Measurements from ENCODE around the gene RPL5.
"Not testable (repeated sequence)": the region's sequence is repeated elsewhere in the genome, so short reads cannot be mapped to it uniquely, and the experiment has no call there.

RPL5 gene

DNA sequence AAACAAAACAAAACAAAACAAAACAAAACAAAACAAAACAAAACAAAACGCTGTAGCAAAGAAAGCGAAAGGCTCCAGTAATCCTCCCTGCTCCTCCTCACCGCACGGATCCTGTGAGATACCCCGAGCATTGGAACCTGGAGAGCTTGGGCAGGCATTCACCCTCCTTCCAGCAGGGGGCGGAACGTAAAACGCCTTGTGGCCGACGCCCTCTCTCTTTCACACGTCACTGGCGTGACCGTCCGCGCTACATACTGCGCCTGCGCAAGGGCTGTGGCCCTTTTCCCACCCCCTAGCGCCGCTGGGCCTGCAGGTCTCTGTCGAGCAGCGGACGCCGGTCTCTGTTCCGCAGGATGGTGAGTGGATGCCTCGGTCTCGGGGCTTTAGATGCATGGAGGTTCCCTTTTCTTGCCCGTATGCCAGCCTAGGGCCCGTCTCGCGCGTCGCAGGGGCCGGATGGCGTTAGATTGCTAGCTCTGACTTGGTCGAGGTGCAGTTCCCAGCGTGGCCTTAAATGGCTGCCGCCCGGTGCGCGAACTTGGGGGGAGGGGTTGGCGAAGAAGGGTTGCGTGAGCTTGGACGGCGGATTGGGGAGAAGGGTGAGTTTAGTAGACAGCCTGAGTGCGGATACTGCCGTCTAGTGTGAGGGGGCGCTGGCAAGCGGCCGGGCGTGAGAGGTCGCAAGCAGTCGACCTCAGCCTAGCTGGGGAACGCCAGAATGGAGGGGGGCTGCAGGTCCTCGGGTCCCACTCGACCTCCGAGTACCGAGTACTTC, at the start of gene RPL5:
Gene RPL5, plus strand, starts transcription at position 279 of the 775 bp plus-strand sequence. Its CDS starts 75 bp downstream, at position 354.
- H3K27me3 ChIP-seq (ENCODE audit: low read depth) = no peaks in the 10 kb centered on the region
- H3K36me3 ChIP-seq (replicated peaks) = peaks cover 50% of the 10 kb centered on the region
- in situ Hi-C loops (cut with MboI; ENCODE audit: low sequenced_read_pairs) = no loop called here
- peak within 1 kb of the TSS; percentile 100 for H3K4me3 ChIP-seq
- no peaks in the 10 kb centered on the region for H3K9me3 ChIP-seq
- peak; percentile 92 to 98 for DNase-seq (ENCODE audit: low spot score in 2 of 2)
- H3K4me1 ChIP-seq = peaks cover 18% of the 10 kb centered on the region

DNA sequence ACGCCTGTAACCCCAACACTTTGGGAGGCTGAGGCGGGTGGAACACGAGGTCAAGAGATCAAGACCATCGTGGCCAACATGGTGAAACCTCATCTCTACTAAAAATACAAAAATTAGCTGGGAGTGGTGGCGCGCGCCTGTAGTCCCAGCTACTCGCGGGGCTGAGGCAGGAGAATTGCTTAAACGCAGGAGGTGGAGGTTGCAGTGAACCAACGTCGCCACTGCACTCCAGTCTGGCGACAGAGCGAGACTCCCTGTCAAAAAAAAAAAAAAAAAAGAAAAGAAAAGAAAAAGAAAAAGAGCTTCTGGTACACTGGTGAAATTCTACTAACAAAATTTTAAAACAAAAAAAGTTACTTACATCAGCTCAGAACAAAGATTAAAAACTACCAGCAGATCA, 48.3 kb upstream of the RPL5 start:
- peak overlapping the region; percentile 96 for H3K4me3 ChIP-seq
- H3K27me3 ChIP-seq (ENCODE audit: low read depth); H3K9me3 ChIP-seq; H3K36me3 ChIP-seq (replicated peaks); H3K4me1 ChIP-seq; in situ Hi-C loops (cut with MboI; ENCODE audit: low sequenced_read_pairs): not testable (repeated sequence)
- DNase-seq (ENCODE audit: low spot score in 2 of 2) = peak in 1 of 2 experiments; percentile 60

DNA sequence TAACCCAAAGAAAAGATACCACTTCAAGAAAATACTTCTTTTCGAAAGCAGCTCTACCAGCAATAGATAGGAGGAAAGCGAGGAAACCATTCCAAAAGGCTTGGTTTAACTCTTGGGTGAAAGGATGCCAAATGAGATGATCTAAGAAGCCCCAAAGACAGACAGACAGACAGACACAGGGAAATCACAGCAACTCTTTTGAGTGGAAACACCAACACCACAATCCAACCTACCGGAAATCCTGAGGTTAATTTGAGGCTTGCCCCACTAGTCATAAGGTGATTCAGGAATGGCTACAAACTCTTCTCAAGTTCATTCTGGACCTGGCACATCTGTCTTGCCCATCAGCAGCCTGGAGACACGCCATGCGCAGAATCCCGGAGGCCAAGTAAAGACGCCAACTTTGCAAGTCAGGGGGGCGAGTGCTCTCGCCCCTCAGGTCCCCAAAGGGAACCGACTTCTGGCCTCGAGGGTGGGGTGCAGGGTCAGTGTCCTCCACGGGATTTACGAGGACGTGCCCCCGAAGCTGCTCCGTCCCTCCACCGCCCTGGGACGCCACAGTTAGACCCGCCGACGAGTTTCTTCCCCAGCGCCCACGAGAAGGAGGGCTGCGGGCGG, 47.7 kb upstream of the RPL5 start:
- H3K4me3 ChIP-seq = peak overlapping the region; percentile 96
- no peaks in the 10 kb centered on the region for H3K9me3 ChIP-seq
- DNase-seq (ENCODE audit: low spot score in 2 of 2) = no peak
- no peaks in the 10 kb centered on the region for H3K27me3 ChIP-seq (ENCODE audit: low read depth)
- in situ Hi-C loops (cut with MboI; ENCODE audit: low sequenced_read_pairs) = no loop called here
- H3K36me3 ChIP-seq (replicated peaks) = no peaks in the 10 kb centered on the region
- H3K4me1 ChIP-seq = peaks cover 8% of the 10 kb centered on the region

DNA sequence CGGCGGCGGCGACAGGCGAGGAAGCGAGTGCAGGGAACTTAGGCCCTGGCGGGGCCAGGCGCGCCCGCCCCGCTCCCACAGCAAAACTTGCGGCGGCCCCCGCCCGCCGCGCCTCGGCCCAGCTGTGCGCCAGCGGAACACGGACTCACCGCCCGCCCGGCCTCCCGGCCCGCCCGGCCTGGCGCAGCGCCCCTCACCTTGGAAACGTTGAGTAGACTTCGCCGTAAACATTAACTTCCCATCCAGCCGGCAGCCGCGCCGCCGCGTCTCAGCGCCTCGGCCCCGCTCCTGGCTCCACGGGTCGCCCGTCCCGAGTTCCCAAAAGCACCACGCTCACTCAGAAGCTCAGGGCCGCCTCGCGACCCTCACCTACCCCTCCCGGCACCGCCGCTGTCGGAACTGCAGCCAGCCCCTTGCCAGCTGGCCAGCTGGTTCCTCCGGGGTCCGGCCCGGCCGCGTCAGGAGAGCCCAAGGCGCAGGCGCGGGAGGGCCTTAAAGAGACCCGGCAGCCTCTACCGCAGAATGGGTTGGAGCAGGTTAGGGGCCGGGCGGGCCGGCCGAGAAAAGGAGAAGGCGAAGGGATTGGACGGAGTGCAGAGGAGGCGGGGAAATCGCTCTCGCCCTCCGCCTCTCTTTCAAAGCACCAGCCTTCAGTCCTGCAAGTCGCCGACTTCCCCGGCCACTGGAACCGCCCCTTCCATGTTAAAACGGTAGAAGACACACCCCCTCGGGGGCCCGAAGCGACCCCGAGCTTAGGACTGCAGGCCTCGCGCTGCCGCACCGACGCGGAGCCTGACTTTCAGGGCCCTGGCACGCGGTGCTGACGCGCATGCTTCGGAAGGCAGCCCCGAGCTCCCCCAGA, 47.0 kb upstream of the RPL5 start, which contains the start of gene EVI5:
Gene EVI5, minus strand, starts transcription at position 470 of the 862 bp plus-strand sequence. CDS start 48,562 bp downstream, outside the sequence.
- no peaks in the 10 kb centered on the region for H3K9me3 ChIP-seq
- peak; percentile 97 to 99 for DNase-seq (ENCODE audit: low spot score in 2 of 2)
- H3K36me3 ChIP-seq (replicated peaks) = no peaks in the 10 kb centered on the region
- H3K4me1 ChIP-seq = peaks cover 8% of the 10 kb centered on the region
- no peaks in the 10 kb centered on the region for H3K27me3 ChIP-seq (ENCODE audit: low read depth)
- in situ Hi-C loops (cut with MboI; ENCODE audit: low sequenced_read_pairs) = no loop called here
- peak within 1 kb of the TSS; percentile 96 for H3K4me3 ChIP-seq

DNA sequence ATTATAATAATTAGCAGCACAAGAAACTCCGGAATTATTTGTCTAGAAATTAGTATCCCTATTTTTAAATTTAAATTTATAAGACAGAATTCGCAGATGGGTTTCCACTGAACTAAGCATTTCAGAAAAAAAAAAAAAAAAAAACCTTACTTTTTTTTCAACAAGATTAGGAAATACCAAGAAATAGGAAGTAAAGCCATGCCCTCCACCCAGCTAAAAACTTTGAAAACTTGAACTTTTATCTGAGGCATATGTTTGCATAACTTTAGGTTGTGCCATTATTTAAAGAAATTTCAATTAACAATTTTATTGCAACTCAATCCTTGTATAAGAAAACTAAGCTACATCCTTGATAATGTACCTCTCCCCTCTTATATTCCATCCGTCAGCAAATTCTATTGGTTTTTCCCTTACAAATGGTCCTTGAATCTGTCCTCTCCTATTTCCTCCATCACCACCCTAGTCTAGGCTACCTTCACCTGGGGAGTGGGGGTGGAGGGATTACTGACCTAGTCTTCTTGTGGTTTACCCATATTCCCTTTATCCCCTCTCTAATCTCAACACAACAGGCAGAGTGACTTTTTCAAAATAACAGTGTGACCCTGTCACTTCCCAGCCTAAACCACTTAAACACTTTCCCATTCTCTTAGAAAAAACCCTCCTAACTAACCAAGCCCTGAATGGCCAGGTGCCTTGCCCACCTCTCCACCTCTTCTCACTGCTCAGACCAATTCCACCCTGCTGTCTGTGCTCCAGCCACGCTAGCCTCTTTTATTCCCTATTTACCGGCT, 45.5 kb upstream of the RPL5 start:
- in situ Hi-C loops (cut with MboI; ENCODE audit: low sequenced_read_pairs) = no loop called here
- Histone ChIP-seq H3K36me3 (replicated peaks) (no peaks in the 10 kb centered on the region), H3K27me3 (ENCODE audit: low read depth) (no peaks in the 10 kb centered on the region), H3K4me1 (peaks cover 11% of the 10 kb centered on the region), H3K9me3 (no peaks in the 10 kb centered on the region), H3K4me3 (no peak overlapping the region)
- no peak for DNase-seq (ENCODE audit: low spot score in 2 of 2)

DNA sequence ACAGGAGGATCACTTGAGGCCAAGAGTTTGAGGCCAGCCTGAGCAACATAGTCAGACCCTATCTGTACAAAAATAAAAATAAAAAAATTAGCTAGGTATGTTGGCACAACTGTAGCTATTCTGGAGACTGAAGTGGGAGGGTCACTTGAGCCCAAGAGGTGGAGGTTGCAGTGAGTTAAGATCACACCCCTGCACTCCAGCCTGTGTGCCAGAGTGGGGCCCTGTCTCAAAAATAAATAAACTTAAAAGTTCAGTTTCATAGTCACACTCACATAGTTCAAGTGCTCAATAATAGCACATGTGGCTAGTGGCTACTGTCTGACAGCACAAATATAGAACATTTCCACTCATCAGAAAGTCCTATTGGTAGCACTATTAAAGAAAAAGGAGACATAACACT, 41.8 kb upstream of the RPL5 start:
- no peak for DNase-seq (ENCODE audit: low spot score in 2 of 2)
- Histone ChIP-seq H3K4me1 (peaks cover 33% of the 10 kb centered on the region), H3K36me3 (replicated peaks) (no peaks in the 10 kb centered on the region), H3K27me3 (ENCODE audit: low read depth) (no peaks in the 10 kb centered on the region), H3K4me3 (no peak overlapping the region), H3K9me3 (no peaks in the 10 kb centered on the region)
- in situ Hi-C loops (cut with MboI; ENCODE audit: low sequenced_read_pairs) = no loop called here

DNA sequence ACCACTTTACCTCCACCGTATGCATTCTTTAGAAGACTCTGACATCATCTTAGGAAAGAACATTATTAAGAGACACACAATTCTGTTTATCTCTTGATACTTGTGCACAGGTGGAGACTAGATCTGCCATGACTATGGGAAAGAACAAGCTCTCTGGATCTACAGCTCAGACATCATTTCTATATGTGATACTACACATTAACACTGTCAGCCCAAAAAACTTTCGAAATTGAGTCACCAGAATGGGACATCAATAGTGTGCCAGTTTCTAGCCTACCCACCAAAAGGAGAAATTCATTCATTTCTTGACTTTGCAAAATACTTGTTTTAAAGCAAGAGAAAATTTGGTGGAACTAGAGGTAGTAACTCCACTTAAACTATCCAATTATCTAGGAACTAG, 41.0 kb upstream of the RPL5 start:
- Histone ChIP-seq H3K27me3 (ENCODE audit: low read depth) (no peaks in the 10 kb centered on the region), H3K9me3 (no peaks in the 10 kb centered on the region), H3K4me1 (peaks cover 28% of the 10 kb centered on the region), H3K36me3 (replicated peaks) (no peaks in the 10 kb centered on the region), H3K4me3 (no peak overlapping the region)
- in situ Hi-C loops (cut with MboI; ENCODE audit: low sequenced_read_pairs) = no loop called here
- no peak for DNase-seq (ENCODE audit: low spot score in 2 of 2)

DNA sequence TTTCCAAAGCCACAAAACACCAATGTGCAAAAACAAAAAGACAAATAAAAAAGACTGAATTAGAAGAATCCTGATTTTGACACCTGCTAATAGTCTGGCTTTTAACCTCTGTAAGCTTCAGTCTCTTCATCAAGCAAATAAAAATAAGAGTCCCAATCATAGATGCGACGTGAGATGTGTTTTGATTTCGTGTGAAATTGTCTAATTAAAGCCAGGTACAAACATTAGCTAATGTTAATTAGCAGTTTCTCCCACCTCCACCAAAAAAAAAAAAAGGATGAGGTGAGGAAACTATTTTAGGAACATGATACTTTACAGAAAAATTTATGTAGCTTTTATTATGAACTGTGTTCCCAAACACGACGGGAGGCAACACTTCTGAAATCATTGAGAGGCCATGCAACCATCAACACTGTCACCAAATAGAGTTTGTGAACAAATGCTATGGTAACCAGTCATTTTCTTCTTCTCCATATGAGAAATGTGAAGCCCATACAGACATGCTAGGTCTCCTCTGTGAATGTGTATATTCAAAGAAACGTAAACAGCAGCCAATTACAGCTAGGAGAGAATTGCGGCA, 40.3 kb upstream of the RPL5 start:
- H3K4me3 ChIP-seq = no peak overlapping the region; the same call in 1 of the 2 replicates
- H3K4me1 ChIP-seq = peaks cover 25% of the 10 kb centered on the region
- H3K27me3 ChIP-seq (ENCODE audit: low read depth) = no peaks in the 10 kb centered on the region
- DNase-seq (ENCODE audit: low spot score in 2 of 2) = peak in 1 of 2 experiments; percentile 20
- in situ Hi-C loops (cut with MboI; ENCODE audit: low sequenced_read_pairs) = no loop called here
- H3K9me3 ChIP-seq = no peaks in the 10 kb centered on the region
- no peaks in the 10 kb centered on the region for H3K36me3 ChIP-seq (replicated peaks)

DNA sequence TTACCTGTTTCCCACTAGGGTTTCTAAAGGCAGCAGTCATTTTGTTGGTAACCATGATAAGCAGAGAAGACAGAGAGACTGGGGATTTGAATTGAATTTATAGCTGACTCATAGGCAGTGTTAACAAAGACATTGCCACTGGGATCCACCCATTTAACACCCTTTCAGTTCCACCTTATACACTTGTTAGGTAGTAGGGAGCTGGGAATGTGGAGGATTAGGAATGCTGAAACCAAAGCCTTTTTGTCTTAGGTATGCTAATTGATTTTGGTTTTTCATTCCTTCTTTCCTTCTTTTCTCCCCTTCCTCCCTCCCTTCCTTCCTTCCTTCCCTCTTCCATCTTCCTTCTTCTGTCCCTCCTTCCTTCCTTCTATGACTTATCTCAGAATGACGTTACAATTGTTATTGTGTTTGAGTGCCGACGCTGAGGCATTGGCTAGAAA, 39.5 kb upstream of the RPL5 start:
- in situ Hi-C loops (cut with MboI; ENCODE audit: low sequenced_read_pairs) = no loop called here

DNA sequence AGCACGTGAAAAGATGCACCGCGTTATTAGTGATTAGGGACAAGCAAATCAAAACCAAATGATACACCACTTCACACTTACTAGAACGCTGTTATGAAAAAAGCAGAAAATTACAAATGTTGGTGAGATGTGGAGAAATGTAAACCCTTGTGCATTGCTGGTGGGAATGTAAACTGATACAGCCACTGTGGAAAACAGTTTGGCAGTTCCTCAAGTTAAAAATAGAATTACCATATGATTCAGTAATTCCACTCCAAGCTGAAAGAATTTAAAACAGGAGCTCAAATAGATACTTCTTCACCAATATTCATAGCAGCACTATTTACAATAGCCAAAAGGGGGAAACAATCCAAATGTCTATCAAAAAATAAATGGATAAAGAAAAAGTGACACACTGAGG, 36.7 kb upstream of the RPL5 start:
- Histone ChIP-seq H3K36me3 (replicated peaks) (no peaks in the 10 kb centered on the region), H3K4me3 (no peak overlapping the region), H3K9me3 (no peaks in the 10 kb centered on the region), H3K4me1 (peaks cover 25% of the 10 kb centered on the region), H3K27me3 (ENCODE audit: low read depth) (no peaks in the 10 kb centered on the region)
- in situ Hi-C loops (cut with MboI; ENCODE audit: low sequenced_read_pairs) = no loop called here
- DNase-seq (ENCODE audit: low spot score in 2 of 2) = no peak

More for the DNA sequence above, 39.5 kb upstream of the RPL5 start:
- H3K9me3 ChIP-seq = no peaks in the 10 kb centered on the region
- peak; percentile 35 to 77 for DNase-seq (ENCODE audit: low spot score in 2 of 2)
- H3K36me3 ChIP-seq (replicated peaks) = no peaks in the 10 kb centered on the region
- peaks cover 25% of the 10 kb centered on the region for H3K4me1 ChIP-seq
- no peaks in the 10 kb centered on the region for H3K27me3 ChIP-seq (ENCODE audit: low read depth)
- no peak overlapping the region for H3K4me3 ChIP-seq

DNA sequence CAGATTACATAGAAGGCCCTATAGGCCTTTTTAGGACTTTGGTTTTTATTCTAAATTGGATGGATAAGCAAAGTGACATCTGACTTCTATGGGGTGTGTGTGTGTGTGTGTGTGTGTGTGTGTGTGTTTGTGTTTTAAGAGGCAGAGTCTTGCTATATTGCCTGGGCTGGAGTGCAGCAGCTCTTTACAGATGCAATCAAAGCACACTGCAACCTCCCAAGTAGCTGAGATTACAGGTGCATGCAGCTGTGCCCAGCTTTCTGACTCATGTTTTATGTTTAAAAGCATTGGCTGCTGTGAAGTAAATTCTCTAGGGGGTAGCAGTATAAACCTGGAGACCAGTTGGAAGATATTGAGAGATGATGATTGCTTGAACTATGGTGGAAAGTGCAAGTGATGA, 34.5 kb upstream of the RPL5 start:
- Histone ChIP-seq H3K27me3 (ENCODE audit: low read depth) (no peaks in the 10 kb centered on the region), H3K36me3 (replicated peaks) (no peaks in the 10 kb centered on the region), H3K9me3 (no peaks in the 10 kb centered on the region), H3K4me1 (peaks cover 13% of the 10 kb centered on the region), H3K4me3 (no peak overlapping the region)
- DNase-seq (ENCODE audit: low spot score in 2 of 2) = no peak
- in situ Hi-C loops (cut with MboI; ENCODE audit: low sequenced_read_pairs) = no loop called here

DNA sequence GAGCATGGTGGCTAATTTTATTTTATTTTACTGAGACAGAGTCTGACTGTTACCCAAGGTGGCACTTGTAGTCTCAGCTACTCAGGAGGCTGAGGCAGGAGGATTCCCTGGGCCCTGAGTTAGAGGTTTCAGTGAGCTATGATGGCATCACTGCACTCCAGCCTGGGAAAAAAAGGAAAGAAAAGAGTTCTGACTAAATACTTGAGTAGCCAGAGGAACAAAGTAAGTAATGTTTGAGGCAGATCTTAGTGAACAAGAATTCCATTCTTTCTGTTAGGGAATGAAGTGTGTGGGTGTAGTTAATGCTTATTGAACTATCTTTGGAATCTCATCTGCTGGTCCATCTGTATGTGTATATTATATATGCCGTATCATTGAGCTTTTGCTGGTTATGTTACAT, 33.9 kb upstream of the RPL5 start:
- in situ Hi-C loops (cut with MboI; ENCODE audit: low sequenced_read_pairs) = no loop called here
- H3K4me1 ChIP-seq = peaks cover 6% of the 10 kb centered on the region
- H3K9me3 ChIP-seq = no peaks in the 10 kb centered on the region
- no peaks in the 10 kb centered on the region for H3K27me3 ChIP-seq (ENCODE audit: low read depth)
- DNase-seq (ENCODE audit: low spot score in 2 of 2) = no peak
- no peaks in the 10 kb centered on the region for H3K36me3 ChIP-seq (replicated peaks)
- no peak overlapping the region for H3K4me3 ChIP-seq
